GM19328 (cell line): ENCODE data around the gene PER3.
"Not testable (repeated sequence)": the region's sequence is repeated elsewhere in the genome, so short reads cannot be mapped to it uniquely, and the experiment has no call there.

Experiments
- ATAC-seq: cut with Tn5 transposase; IDR thresholded peaks from one replicate; pipeline ENCODE4 v1.9.1; 2021; ENCODE audit warnings: mild to moderate bottlenecking, moderate library complexity; ENCODE audit not compliant: unreplicated experiment

The PER3 gene

DNA sequence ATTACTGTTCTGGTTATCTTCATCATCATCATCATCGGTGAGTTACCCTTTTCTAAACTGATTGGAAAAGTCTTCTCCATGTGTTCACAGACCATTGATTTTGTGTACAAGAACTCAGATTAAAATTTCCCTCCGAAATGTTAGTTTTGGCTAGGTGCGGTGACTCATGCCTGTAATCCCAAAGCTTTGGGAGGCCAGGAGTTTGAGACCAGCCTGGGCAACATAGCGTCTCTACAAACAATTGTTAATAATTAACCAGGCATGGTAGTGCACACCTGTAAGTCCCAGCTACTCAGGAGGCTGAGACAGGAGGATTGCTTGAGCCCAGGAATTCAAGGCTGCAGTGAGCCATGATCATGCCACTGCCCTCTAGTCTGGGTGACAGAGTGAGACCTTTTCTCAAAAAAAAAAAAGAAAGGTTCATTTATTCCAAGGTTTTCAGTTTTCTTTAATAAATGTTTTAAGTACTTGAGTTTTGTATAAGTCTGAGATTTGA, 5.9 kb upstream of the PER3 start:
- no peak for ATAC-seq

DNA sequence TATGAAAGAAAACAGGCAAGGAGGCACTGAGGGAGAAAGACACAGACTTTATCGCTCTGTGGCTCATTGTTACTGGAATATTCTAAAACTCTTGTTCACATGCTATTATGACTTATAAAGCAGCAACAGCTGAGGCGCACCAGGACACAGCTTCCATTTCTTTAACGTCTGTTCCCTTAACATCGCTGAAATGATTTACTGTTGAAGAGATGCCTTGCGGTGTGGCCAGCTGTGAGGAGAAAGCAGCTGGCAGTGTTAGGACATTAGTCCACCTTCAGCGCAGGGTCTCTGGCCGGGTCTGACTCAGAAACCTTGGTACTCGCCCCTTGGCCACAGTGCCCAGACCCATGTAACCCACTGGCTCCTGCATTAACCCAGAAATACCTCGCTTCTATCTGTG, 3.1 kb upstream of the PER3 start:
- no peak for ATAC-seq

DNA sequence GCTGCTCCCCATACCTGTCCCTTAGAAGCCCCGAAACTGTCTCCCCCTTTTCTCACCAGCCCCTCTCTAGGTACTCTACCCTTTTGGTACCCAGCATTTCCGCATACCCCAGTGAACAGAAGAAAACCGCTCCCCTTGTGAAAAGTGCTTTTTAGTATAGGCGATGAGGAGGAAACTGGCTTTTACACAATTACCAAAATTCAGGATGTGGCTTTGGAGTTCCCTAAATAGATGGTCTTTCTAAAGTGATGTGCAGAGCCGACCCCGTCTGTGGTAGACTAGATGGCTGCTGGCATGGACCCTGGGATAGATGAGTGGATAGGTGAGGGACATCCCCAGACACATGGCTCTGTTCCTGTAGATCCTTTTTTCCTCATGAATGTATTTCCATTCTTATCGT, 2.6 kb upstream of the PER3 start:
- no peak for ATAC-seq

DNA sequence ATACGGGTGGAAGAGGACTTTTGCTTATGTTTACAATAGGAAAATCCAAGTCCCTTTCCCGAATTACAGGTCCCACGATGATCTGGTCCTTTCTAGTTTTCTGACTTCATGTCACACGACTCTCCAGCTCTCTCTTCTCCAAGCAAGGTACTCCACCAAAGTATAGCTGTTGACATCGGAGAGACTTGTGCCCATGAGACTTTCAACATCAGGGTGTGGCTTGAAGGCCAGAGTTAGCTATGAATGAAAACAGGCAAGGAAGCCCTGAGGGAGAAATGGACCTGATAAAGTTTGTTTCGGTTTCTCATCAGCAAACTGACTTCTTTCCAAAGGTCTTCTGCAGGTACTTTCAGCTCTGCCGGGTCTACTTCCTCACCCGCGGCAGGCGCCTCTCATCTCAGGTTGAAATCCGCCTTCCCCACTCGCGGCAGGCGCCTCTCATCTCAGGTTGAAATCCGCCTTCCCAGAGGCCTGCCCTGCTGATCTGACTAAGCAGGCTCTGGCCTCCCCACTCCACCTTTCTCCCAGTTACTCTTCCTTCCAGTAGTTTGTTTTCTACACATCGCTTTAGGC, 2.1 kb upstream of the PER3 start:
- no peak for ATAC-seq

DNA sequence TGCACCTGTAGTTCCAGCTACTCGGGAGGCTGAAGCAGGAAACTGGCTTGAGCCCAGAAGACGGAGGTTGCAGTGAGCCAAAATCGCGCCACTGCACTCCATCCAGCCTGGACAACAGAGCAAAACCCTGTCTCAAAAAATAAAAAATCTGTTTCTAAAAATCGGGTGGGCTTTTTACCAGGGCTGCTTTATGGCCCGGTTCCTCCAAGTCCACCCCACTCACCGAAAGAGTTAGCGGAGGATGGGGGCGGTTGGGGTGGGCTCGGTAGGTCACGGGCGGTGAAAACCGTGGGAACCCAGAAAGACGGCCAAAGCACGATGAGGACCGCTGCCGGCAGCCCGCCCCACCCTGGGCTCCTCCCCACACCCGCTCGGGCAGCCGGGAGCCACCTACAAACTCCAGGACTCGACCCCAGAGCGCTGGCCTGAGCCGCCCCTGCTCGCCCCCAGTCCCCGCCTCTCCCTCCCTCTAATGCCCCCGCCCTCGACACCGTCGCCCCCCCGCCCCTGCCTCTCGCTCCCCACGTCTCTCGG, 846 bp upstream of the PER3 start:
- no peak for ATAC-seq

DNA sequence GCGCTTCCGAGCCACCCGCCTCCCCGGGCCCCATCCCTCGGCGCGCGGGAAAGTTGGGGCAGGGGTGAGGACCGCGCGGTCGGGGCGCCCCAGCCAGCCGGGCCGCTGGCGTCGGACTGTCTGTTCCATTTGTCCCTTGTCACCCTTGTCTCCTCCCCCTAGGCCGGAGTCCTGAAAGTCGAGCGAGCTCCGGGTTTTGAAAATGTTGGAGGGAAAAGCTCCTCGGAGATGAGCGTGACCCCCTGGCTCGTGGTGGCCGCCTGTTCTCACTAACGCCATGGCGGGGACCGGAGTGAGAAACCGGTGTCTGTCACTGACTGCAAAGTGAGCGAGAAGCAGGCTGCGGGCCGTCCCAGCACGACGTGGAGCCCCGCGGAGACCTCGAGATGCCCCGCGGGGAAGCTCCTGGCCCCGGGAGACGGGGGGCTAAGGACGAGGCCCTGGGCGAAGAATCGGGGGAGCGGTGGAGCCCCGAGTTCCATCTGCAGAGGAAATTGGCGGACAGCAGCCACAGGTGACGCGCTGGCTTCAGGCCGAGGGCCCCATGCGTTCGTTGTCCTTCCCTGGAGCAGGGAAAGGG, 491 bp downstream of the PER3 start:
- no peak for ATAC-seq

DNA sequence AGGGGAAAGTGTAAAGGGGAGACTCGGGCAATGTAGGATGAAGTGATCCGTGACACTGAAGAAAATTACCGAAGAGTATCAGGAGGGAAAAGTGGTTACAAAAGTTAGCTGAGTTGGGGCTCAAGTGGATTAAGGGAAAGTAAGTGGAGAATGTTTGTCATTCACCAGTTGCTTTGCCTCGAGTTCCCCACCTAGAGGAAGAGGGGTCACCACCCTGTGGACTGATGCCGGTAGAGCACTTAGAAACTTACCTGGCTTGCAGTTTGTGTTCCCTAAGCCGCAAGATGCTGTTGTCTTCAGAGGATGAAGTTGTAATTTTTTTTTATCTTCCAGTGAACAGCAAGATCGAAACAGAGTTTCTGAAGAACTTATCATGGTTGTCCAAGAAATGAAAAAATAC, 1.0 kb downstream of the PER3 start:
- ATAC-seq, result no peak

DNA sequence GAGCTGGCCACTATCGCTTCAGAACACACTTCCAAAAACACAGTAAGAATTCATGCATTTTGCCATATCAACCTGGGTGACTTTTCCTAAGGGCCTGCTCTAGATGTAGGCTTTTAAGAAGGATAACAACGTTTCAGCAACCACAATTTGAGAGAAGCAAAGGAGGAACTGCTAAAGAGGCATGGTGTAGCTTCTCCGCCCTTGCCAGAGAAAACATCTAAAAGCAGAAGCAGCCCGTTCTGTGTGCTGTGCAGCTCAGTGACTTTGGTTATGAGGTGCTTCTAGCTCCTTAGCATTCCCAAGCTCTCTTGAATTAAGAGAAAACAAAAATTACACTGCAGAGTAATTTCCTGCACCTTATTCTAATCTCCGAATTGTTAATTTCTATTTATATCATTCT, 2.7 kb downstream of the PER3 start:
- no peak for ATAC-seq

DNA sequence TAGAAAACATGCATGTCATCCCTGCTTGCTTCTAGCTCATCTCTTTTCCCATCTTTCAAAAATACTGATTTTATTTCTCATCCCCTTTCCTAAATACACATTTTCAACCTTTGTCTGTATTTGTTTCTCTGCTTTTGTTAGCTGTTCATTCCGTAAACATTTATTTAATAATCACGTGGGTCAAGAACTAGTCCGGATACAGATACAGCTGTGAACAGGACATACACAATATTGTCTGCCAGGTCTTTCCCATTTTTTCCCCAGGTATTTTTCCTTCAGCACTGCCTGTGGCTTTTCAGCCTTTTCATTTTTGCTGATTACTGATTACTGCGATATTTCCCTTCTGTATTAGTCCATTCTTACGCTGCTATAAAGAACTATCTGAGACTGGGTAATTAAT, 5.7 kb downstream of the PER3 start:
- ATAC-seq, result no peak

DNA sequence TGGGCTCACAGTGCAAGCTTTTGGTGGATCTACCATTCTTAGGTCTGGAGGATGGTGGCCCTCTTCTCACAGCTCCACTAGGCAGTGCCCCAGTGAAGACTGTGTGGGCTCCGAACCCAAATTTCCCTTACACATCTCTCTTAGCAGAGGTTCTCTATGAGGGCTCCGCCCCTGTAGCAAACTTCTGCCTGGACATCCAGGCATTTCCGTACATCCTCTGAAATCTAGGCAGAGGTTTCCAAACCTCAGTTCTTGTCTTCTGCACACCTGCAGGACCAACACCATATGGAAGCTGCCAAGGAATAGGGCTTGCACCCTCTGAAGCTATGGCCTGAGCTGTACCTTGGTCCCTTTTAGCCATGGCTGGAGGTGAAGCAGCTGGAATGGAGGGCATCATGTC, 6.9 kb downstream of the PER3 start:
- not testable (repeated sequence) for ATAC-seq

DNA sequence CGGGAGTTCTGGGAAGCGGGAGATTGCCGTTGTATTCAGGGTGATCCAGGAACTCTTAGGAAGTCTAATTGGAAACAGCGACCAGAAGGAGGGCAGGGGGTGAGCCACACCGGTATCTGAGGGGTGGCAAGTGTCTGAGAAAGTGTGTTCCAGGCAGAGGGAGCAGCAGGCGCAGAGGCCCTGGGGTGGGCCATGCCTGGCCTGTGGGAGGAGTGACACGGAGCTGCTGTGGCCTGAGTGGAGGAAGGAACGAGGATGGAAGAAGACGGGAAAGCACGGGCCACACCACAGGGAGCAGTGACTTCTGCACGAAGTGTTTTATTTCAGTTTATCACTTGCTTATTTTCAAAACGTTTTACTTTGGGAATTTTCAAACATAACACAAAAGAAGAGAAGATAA, 11.3 kb downstream of the PER3 start:
- no peak for ATAC-seq

DNA sequence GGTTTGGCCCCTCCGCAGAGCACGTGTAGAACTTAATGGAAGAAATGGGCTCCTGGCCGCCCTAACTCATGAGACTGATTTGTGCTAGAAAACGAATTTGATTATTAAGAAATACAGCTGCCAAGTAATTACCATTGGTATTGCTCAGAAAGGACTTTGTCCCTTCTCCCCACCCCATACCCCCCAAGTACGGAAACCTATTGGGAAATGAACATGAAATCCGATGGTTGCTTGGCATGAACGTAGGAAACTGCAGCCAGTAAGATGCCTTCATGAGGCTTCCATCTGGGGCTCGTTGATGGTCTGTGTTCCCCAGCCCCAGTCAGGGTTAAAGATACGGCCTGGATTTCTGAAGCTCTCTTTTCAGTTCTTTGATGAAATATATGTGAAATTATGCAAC, 21.4 kb downstream of the PER3 start:
- no peak for ATAC-seq

DNA sequence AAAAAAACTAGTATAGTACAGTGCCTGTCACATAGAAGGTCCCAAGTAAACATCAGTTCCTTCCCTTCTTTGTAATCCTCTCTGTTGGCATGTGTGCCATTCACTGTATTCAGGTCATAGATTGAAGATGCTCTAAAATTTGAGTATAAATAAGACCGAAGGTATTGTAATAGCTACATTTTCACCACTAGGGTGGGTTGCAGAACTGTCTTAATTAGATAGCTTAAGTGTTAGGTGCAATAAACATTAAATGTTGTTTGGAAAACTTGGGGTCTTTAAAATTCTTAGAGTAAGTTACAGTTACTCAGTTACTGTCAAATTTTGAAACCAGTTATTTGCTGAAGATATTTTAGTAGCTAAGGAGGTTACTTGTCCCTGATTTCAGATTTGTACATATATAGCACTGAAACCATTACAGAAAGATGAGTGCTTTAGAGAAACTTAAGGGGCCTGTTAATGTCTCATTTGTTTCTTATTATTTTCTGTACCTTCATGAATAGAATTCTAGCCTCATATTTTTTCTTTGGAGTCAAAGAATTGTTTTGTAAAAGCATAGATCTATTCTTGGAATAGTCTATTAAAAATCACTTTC, 24.3 kb downstream of the PER3 start:
- no peak for ATAC-seq

DNA sequence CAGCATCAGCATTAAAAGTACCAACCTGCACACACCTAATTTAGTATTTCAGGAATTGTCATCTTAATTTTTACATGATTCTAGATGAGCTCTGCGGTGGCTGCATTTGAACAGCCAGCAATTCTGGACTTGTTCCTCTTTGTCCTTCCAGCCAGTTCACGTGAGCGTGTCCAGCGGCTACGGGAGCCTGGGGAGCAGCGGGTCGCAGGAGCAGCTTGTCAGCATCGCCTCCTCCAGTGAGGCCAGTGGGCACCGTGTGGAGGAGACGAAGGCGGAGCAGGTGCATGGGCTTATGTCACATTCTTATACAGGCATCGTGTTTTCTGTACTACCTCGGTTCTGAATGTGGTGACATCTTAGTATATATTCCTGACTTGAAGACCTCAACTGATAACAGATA, 25.7 kb downstream of the PER3 start:
- no peak for ATAC-seq

DNA sequence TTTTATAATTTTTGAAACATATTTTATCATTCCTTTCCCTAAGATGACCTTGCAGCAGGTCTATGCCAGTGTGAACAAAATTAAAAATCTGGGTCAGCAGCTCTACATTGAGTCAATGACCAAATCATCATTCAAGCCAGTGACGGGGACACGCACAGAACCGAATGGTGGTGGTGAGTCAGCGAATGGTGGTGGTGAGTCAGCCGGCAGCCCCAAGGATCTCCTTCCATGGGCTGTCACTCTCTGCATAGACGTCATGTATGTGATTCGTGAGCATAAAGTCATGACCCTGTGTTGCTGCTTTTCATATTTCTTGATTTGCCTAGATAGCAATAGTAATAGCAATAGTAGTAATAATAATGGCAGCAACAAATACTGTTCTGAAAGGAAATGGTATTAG, 26.3 kb downstream of the PER3 start:
- ATAC-seq, result no peak

DNA sequence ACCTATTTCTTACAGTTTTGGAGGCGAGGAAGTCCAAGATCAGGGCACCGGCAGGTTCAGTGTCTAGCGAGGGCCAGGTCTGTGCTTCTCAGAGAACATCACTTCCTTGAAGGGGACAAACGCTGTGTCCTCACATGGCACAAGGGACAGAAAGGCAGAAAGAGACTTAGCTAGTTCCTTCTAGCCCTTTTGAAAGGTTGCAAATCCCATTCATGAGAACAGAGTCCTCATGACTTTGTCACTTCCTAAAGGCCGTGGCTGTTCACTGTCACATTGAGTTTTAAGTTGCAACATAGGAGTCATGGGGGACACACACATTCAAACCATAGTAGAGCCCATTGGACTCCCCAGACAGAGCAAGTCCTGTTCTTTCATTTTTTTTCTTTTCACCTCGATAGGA, 27.4 kb downstream of the PER3 start:
- ATAC-seq, result no peak

DNA sequence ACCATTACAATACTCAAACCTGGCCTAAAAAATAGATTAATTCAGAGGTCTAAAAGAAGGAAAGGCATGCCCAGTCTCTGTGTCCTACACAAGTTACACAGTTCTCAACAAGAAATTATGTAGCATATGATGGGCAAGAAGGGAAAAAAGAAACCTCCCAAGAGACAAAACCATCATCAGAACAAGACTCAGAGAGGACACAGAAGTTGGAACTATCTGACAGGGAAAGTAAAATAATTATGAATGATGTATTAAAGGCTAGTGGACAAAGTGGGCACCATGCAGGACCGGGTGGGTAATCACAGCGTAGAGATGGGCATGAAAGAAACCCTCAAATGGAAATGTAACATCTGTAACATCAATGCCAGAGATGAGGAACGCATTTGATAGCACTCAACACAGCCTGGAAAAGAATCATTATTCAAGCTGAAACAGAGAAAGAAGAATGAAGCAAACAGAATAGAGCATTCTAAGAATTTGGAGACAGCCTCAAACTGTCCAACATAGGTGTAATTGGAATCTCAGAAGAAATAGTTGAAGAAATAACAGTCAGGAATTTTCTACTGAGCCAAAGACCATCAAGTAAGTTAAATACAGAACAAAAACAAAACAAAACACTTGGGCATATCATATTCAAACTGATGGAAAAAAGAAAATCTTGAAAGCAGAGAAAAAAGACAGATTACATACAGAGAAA, 29.7 kb downstream of the PER3 start:
- ATAC-seq, result no peak

DNA sequence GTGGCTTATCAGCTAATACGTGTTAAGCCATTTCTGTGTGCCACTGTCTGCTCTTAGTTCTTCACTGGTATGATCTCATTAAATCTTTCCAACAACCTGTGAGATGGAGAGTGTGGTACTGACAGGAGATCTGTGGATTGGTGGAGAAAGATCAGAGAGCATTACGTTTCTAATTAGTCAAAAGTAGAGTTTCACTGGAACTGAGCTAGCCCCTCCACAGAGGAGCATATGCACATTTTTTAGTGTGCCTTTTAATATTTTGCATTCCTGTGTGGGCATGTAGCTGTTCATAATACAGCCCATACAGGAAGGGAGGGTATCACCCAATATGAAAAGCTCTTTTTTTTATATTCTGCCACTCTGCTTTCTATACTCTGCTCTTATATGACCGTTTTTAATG, 37.2 kb downstream of the PER3 start:
- ATAC-seq, result no peak

DNA sequence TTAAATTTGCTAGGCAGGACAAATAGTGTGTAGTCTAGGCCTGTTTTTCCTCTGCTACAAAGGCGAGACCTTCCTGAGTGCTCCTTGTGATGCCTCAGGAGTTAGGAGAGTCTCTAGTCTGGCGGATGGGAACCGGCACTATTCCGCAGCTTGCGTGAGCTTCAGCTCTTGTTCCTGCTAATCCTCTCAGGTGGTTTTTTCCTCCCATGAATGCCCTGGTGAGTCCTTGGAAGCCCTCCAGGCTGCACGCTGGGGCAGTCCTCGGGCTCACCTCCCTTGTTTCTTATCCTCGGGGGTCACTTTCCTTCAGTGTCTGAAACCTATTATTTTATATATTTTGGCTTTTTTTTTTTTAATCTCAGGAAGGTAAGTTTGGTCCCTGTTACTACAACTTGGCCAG, 40.6 kb downstream of the PER3 start:
- ATAC-seq, result no peak

DNA sequence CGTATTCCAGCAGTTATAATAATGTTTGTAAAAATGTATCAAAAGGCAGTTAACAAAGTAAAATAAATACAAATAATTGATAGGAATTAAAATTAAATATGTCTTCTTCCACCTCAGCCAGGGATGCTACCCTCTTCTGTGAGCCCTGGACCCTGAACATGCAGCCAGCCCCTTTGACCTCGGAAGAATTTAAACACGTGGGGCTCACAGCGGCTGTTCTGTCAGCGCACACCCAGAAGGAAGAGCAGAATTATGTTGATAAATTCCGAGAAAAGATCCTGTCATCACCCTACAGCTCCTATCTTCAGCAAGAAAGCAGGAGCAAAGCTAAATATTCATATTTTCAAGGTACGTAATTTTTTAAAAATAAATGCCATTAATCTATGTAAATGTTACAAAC, 42.3 kb downstream of the PER3 start:
- ATAC-seq, result no peak

DNA sequence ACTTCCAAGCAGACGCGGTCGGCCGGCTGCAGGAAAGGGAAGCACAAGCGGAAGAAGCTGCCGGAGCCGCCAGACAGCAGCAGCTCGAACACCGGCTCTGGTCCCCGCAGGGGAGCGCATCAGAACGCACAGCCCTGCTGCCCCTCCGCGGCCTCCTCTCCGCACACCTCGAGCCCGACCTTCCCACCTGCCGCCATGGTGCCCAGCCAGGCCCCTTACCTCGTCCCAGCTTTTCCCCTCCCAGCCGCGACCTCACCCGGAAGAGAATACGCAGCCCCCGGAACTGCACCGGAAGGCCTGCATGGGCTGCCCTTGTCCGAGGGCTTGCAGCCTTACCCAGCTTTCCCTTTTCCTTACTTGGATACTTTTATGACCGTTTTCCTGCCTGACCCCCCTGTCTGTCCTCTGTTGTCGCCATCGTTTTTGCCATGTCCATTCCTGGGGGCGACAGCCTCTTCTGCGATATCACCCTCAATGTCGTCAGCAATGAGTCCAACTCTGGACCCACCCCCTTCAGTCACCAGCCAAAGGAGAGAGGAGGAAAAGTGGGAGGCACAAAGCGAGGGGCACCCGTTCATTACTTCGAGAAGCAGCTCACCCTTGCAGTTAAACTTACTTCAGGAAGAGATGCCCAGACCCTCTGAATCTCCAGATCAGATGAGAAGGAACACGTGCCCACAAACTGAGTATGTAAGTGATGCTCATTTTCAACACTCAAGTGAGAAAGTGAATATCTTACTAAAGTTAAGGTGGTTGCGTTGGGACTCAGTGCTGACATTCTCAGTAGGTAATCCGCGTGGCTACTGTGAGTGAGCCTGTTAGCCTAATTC, 43.2 kb downstream of the PER3 start:
- no peak for ATAC-seq
